Esophagus squamous epithelium (tissue), 4 donors: ENCODE measurements around the gene ATP10D.
"Not testable (repeated sequence)": the region's sequence is repeated elsewhere in the genome, so short reads cannot be mapped to it uniquely, and the experiment has no call there.

Experiments used
- CTCF ChIP-seq, 6 experiments: fragments of 450-650 bp in 4 of 6; fragments of 200-600 bp in 2 of 6; sonication (generic) in 2 of 6; IDR thresholded peaks; one replicate each; pipeline ENCODE4 v1.5.1; 2016 to 2019; ENCODE audit warnings: antibody characterized with exemption in 6 of 6, mild to moderate bottlenecking in 4 of 6, moderate library complexity in 4 of 6
- POLR2A ChIP-seq, 4 donors: fragments of 450-650 bp; IDR thresholded peaks; one replicate each; pipeline ENCODE4 v1.6.1; 2017; ENCODE audit warnings: antibody characterized with exemption in 4 of 4, mild to moderate bottlenecking in 4 of 4, moderate library complexity in 3 of 4

GRCh38 chr4:47542640-47543039 is 57.6 kb downstream of the ATP10D start:
- TF ChIP-seq POLR2A, CTCF (IDR thresholded peaks at IDR 0.05): not testable (repeated sequence)
